HepG2 (cell line): ENCODE data around the gene CTNNA2. TPM values are rescaled to one million over a fixed set of nuclear protein-coding genes. Genes with fewer than 3 reads are reported as not detected.

Experiments
- ATAC-seq: fragments of 200-7000 bp; cut with Tn5 transposase; 3 replicates; pipeline ENCODE4 v1.9.1; 2020; ENCODE audit warnings: mild to moderate bottlenecking, moderate library complexity
- BruUV-seq: library from RNA; stranded (reverse); fragments of 400-500 nt; replicated peaks from 2 replicates; lab custom pipeline; 2021; lab: Mats Ljungman, UMichigan
- CTCF ChIA-PET: fragments of 300-600 bp; formaldehyde crosslinking; extraction: SDS; loops from one replicate; lab custom pipeline; 2021; ENCODE audit warnings: low total read pairs, inconsistent platforms, low intra/inter-chr PET ratio; lab: Yijun Ruan, JAX
- POLR2A ChIA-PET: fragments of 350-600 bp; sonication (Branson Sonifier 250); formaldehyde crosslinking; loops from one replicate; lab custom pipeline; 2020; ENCODE audit warnings: antibody characterized with exemption, inconsistent platforms; lab: Yijun Ruan, JAX
- DNase-seq: peaks from one replicate; pipeline ENCODE4 v3.0.0-alpha.2; 2015; ENCODE audit warnings: low spot score
- FAIRE-seq: peaks from 3 replicates; lab custom pipeline; 2011; peaks lifted over from hg19 to GRCh38; lab: Jason Lieb, UNC
- H2AFZ ChIP-seq: one replicate; pipeline ENCODE4 v1.6.1; 2011; ENCODE audit warnings: low read length, inconsistent platforms
- H3K27ac ChIP-seq: fragments of 300-600 bp; 3 replicates; pipeline ENCODE4 v1.8.0; 2011; ENCODE audit warnings: mixed run types, mild to moderate bottlenecking, mixed read lengths, low read length, inconsistent platforms; ENCODE audit not compliant: insufficient read depth; ENCODE audit errors: extremely low read length
- H3K27me3 ChIP-seq, 2 experiments: fragments of 200-600 bp in 1 of 2; 2 replicates in 1 of 2; 3 replicates in 1 of 2; pipeline versions ENCODE4 v1.6.0 to v1.8.0; 2011; ENCODE audit warnings: low read length in 2 of 2, mild to moderate bottlenecking in 2 of 2, moderate library complexity in 2 of 2, inconsistent platforms in 1 of 2; ENCODE audit not compliant: insufficient read depth in 2 of 2, control insufficient read depth in 1 of 2
- H3K36me3 ChIP-seq, 2 experiments: fragments of 200-600 bp in 1 of 2; replicated peaks in 1 of 2; 2 replicates in 1 of 2; 3 replicates in 1 of 2; pipeline versions ENCODE4 v1.5.1 to v1.8.0; 2011; ENCODE audit warnings: low read length in 2 of 2, inconsistent platforms in 1 of 2; ENCODE audit not compliant: insufficient read depth in 2 of 2, control insufficient read depth in 1 of 2
- H3K4me1 ChIP-seq: 2 replicates; pipeline ENCODE4 v1.5.1; 2012; ENCODE audit warnings: low read length, inconsistent platforms; ENCODE audit not compliant: insufficient read depth
- H3K4me2 ChIP-seq: 2 replicates; pipeline ENCODE4 v1.6.0; 2011; ENCODE audit warnings: low read depth, low read length, inconsistent platforms
- H3K4me3 ChIP-seq, 3 experiments: fragments of 200-600 bp in 1 of 3; sonication (generic), shearing (Covaris generic) in 1 of 3; replicated peaks in 1 of 3; 2 replicates each; pipeline ENCODE4 v1.5.1; 2011 to 2016; ENCODE audit warnings: low read length in 3 of 3, inconsistent platforms in 2 of 3, low read depth in 2 of 3, mild to moderate bottlenecking in 2 of 3, control low read depth in 1 of 3, mixed read lengths in 1 of 3; ENCODE audit not compliant: insufficient read depth in 1 of 3
- H3K79me2 ChIP-seq: one replicate; pipeline ENCODE4 v1.6.1; 2011; ENCODE audit warnings: low read length, inconsistent platforms; ENCODE audit not compliant: insufficient read depth
- H3K9ac ChIP-seq: 2 replicates; pipeline ENCODE4 v1.6.0; 2011; ENCODE audit warnings: mild to moderate bottlenecking, low read depth, low read length, inconsistent platforms; ENCODE audit not compliant: insufficient read depth
- H3K9me3 ChIP-seq: 2 replicates; pipeline ENCODE4 v1.5.1; 2012; ENCODE audit warnings: mild to moderate bottlenecking, low read length
- H4K20me1 ChIP-seq: 2 replicates; pipeline ENCODE4 v1.6.0; 2011; ENCODE audit warnings: inconsistent platforms, mild to moderate bottlenecking, low read length, moderate library complexity; ENCODE audit not compliant: insufficient read depth
- FIP1L1 ChIP-seq: fragments of 200-400 bp; formaldehyde crosslinking; IDR thresholded peaks from 2 replicates; pipeline ENCODE4 v1.6.1; 2018; ENCODE audit warnings: low read depth, mild to moderate bottlenecking, low read length, moderate library complexity, borderline replicate concordance; ENCODE audit not compliant: insufficient read depth
- KDM2A ChIP-seq: sonication (generic); formaldehyde crosslinking; IDR thresholded peaks from 2 replicates; pipeline ENCODE4 v1.4.0; 2020; ENCODE audit warnings: low read depth, missing genetic modification reagents, borderline replicate concordance
- NFATC3 ChIP-seq: sonication (generic); formaldehyde crosslinking; IDR thresholded peaks from 2 replicates; pipeline ENCODE4 v1.5.1; 2020; ENCODE audit warnings: mild to moderate bottlenecking, missing genetic modification reagents
- NPAS2 ChIP-seq: sonication (generic); formaldehyde crosslinking; IDR thresholded peaks from 2 replicates; pipeline ENCODE4 v1.8.0; 2022; ENCODE audit warnings: mild to moderate bottlenecking, missing genetic modification reagents, borderline replicate concordance
- POLR2AphosphoS5 ChIP-seq: IDR thresholded peaks from 2 replicates; pipeline ENCODE4 v1.6.1; 2012; ENCODE audit warnings: low read depth, low read length
- TP53 ChIP-seq: sonication (generic); formaldehyde crosslinking; conservative IDR thresholded peaks from 2 replicates; pipeline ENCODE4 v1.4.0; 2020; ENCODE audit warnings: missing genetic modification reagents
- ZNF33A ChIP-seq: sonication (generic); formaldehyde crosslinking; IDR thresholded peaks from 2 replicates; pipeline ENCODE4 v1.5.1; 2020; ENCODE audit warnings: missing genetic modification reagents, mild to moderate bottlenecking, moderate library complexity, borderline replicate concordance
- ZNF367 ChIP-seq: sonication (generic); formaldehyde crosslinking; IDR thresholded peaks from 2 replicates; pipeline ENCODE4 v1.4.0; 2020; ENCODE audit warnings: missing genetic modification reagents, borderline replicate concordance
- WGBS: methylation state at CpG from one replicate; pipeline ENCODE4 v1.1.6; 2017; ENCODE audit warnings: low lambda C conversion rate; 5-methylcytosine and 5-hydroxymethylcytosine counted together
- in situ Hi-C: cut with HindIII; loops from 2 replicates; pipeline ENCODE4 v1.10.0; 2017; ENCODE audit warnings: low pct_unique_long_range_greater_than_20kb; ENCODE audit not compliant: extremely low pct_ligation_motif_present
- intact Hi-C: fragments of 100-400 bp; cut with micrococcal nuclease; formaldehyde crosslinking; loops from one replicate; pipeline ENCODE4 v1.10.0; 2022; ENCODE audit not compliant: unreplicated experiment
- polyA plus RNA-seq, 8 experiments: library from polyadenylated mRNA; depleted of rRNA in 3 of 8; stranded (reverse) in 7 of 8; unstranded in 1 of 8; fragments of >200 nt; fragmentation: Illumina TruSeq in 4 of 8; extraction: Trizol in 4 of 8; gene quantifications; 2 replicates each; pipeline versions ENCODE4 v1.2.1 to v1.2.3, GENCODE V29; 2011 to 2016; ENCODE audit warnings: low read depth in 4 of 8, missing spikeins in 1 of 8, mixed read lengths in 1 of 8; ENCODE audit not compliant: insufficient read depth in 1 of 8
- total RNA-seq, 5 experiments: library from RNA; depleted of rRNA; stranded (reverse); fragments of >200 nt; fragmentation: Illumina TruSeq; extraction: Trizol; gene quantifications; 2 replicates each; pipeline ENCODE4 v1.2.3, GENCODE V29; 2016; ENCODE audit warnings: low read depth in 1 of 5
- TF ChIP-seq, protein P1 (sequence below): sonication (generic); formaldehyde crosslinking; IDR thresholded peaks from 2 replicates; pipeline ENCODE4 v1.5.0; 2020; ENCODE audit warnings: missing genetic modification reagents
- TF ChIP-seq, protein P2 (sequence below): sonication (generic); formaldehyde crosslinking; conservative IDR thresholded peaks from 2 replicates; pipeline ENCODE4 v1.8.0; 2022; ENCODE audit warnings: missing genetic modification reagents
- TF ChIP-seq, protein P3 (sequence below): sonication (generic); formaldehyde crosslinking; IDR thresholded peaks from 2 replicates; pipeline ENCODE4 v1.4.0; 2020; ENCODE audit warnings: missing genetic modification reagents, borderline replicate concordance
- TF ChIP-seq, protein P4 (sequence below): sonication (generic); formaldehyde crosslinking; IDR thresholded peaks from 2 replicates; pipeline ENCODE4 v1.4.0; 2020; ENCODE audit warnings: missing genetic modification reagents, mild to moderate bottlenecking, borderline replicate concordance
- TF ChIP-seq, protein P5 (sequence below): sonication (generic); formaldehyde crosslinking; IDR thresholded peaks from 2 replicates; pipeline ENCODE4 v1.9.0; 2021; ENCODE audit warnings: missing genetic modification reagents, mild to moderate bottlenecking, borderline replicate concordance

The CTNNA2 gene
- total and polyA plus RNA-seq, 2 of the 13 experiments (the other 11 are each of a cell fraction or from before 2014, with no cell fraction given), result not detected

DNA sequence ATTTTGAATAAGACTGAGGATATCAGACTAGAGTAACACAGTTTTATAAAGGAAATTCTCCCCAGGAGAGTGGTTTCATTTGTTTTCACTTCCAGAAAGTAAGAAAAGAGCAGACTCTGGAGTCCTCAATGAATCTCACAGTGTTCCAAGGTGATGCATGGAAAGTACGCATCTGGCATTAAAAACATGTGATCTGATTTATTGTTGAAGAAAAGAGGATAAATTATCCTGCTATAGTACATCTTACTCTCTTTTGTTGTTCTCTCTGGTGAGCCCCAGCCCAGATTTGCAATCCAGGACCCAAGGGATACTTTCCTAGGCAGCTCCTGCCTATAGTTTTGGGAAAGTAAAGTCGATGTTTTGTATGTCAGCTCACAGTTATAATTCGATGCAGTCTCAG, 285.9 kb downstream of the CTNNA2 start:
- ATAC-seq (no peak), DNase-seq (no peak), FAIRE-seq (no peak)
- H3K27me3 ChIP-seq, result no peaks in the 10 kb centered on the region
- no peaks in the 10 kb centered on the region for H3K36me3 ChIP-seq
- in situ Hi-C loops, result no loop called here
- no peaks in the 10 kb centered on the region for H3K79me2 ChIP-seq
- CTCF ChIA-PET, result no interaction called here
- BruUV-seq, result no TSS peak
- H3K4me2 ChIP-seq, result no peak overlapping the region
- WGBS, result 7% methylated on average over 3 of the region's 3 CpGs
- H4K20me1 ChIP-seq, result no peaks in the 10 kb centered on the region
- intact Hi-C loops, result no loop called here
- H3K4me1 ChIP-seq, result no peaks in the 10 kb centered on the region
- no peaks in the 10 kb centered on the region for H3K9me3 ChIP-seq
- H3K4me3 ChIP-seq, result no peak overlapping the region
- H3K9ac ChIP-seq, result no peak overlapping the region
- POLR2A ChIA-PET, result no interaction called here
- no peak overlapping the region for H2AFZ ChIP-seq
- H3K27ac ChIP-seq, result no peak overlapping the region
- TF ChIP-seq ZNF33A (CRISPR knock-in tag) (no peak), TP53 (CRISPR knock-in tag) (no peak), ZNF367 (CRISPR knock-in tag) (no peak), FIP1L1 (no peak), KDM2A (no peak), NFATC3 (CRISPR knock-in tag) (no peak), POLR2AphosphoS5 (no peak), NPAS2 (no peak)
- TF ChIP-seq, protein P1, sequence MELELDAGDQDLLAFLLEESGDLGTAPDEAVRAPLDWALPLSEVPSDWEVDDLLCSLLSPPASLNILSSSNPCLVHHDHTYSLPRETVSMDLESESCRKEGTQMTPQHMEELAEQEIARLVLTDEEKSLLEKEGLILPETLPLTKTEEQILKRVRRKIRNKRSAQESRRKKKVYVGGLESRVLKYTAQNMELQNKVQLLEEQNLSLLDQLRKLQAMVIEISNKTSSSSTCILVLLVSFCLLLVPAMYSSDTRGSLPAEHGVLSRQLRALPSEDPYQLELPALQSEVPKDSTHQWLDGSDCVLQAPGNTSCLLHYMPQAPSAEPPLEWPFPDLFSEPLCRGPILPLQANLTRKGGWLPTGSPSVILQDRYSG (CRISPR knock-in tag), result no peak
- TF ChIP-seq, protein P2, sequence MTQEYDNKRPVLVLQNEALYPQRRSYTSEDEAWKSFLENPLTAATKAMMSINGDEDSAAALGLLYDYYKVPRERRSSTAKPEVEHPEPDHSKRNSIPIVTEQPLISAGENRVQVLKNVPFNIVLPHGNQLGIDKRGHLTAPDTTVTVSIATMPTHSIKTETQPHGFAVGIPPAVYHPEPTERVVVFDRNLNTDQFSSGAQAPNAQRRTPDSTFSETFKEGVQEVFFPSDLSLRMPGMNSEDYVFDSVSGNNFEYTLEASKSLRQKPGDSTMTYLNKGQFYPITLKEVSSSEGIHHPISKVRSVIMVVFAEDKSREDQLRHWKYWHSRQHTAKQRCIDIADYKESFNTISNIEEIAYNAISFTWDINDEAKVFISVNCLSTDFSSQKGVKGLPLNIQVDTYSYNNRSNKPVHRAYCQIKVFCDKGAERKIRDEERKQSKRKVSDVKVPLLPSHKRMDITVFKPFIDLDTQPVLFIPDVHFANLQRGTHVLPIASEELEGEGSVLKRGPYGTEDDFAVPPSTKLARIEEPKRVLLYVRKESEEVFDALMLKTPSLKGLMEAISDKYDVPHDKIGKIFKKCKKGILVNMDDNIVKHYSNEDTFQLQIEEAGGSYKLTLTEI (CRISPR knock-in tag), result no peak
- TF ChIP-seq, protein P3, sequence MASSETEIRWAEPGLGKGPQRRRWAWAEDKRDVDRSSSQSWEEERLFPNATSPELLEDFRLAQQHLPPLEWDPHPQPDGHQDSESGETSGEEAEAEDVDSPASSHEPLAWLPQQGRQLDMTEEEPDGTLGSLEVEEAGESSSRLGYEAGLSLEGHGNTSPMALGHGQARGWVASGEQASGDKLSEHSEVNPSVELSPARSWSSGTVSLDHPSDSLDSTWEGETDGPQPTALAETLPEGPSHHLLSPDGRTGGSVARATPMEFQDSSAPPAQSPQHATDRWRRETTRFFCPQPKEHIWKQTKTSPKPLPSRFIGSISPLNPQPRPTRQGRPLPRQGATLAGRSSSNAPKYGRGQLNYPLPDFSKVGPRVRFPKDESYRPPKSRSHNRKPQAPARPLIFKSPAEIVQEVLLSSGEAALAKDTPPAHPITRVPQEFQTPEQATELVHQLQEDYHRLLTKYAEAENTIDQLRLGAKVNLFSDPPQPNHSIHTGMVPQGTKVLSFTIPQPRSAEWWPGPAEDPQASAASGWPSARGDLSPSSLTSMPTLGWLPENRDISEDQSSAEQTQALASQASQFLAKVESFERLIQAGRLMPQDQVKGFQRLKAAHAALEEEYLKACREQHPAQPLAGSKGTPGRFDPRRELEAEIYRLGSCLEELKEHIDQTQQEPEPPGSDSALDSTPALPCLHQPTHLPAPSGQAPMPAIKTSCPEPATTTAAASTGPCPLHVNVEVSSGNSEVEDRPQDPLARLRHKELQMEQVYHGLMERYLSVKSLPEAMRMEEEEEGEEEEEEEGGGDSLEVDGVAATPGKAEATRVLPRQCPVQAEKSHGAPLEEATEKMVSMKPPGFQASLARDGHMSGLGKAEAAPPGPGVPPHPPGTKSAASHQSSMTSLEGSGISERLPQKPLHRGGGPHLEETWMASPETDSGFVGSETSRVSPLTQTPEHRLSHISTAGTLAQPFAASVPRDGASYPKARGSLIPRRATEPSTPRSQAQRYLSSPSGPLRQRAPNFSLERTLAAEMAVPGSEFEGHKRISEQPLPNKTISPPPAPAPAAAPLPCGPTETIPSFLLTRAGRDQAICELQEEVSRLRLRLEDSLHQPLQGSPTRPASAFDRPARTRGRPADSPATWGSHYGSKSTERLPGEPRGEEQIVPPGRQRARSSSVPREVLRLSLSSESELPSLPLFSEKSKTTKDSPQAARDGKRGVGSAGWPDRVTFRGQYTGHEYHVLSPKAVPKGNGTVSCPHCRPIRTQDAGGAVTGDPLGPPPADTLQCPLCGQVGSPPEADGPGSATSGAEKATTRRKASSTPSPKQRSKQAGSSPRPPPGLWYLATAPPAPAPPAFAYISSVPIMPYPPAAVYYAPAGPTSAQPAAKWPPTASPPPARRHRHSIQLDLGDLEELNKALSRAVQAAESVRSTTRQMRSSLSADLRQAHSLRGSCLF, result no peak
- TF ChIP-seq, protein P4, sequence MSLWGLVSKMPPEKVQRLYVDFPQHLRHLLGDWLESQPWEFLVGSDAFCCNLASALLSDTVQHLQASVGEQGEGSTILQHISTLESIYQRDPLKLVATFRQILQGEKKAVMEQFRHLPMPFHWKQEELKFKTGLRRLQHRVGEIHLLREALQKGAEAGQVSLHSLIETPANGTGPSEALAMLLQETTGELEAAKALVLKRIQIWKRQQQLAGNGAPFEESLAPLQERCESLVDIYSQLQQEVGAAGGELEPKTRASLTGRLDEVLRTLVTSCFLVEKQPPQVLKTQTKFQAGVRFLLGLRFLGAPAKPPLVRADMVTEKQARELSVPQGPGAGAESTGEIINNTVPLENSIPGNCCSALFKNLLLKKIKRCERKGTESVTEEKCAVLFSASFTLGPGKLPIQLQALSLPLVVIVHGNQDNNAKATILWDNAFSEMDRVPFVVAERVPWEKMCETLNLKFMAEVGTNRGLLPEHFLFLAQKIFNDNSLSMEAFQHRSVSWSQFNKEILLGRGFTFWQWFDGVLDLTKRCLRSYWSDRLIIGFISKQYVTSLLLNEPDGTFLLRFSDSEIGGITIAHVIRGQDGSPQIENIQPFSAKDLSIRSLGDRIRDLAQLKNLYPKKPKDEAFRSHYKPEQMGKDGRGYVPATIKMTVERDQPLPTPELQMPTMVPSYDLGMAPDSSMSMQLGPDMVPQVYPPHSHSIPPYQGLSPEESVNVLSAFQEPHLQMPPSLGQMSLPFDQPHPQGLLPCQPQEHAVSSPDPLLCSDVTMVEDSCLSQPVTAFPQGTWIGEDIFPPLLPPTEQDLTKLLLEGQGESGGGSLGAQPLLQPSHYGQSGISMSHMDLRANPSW (CRISPR knock-in tag), result no peak
- TF ChIP-seq, protein P5, sequence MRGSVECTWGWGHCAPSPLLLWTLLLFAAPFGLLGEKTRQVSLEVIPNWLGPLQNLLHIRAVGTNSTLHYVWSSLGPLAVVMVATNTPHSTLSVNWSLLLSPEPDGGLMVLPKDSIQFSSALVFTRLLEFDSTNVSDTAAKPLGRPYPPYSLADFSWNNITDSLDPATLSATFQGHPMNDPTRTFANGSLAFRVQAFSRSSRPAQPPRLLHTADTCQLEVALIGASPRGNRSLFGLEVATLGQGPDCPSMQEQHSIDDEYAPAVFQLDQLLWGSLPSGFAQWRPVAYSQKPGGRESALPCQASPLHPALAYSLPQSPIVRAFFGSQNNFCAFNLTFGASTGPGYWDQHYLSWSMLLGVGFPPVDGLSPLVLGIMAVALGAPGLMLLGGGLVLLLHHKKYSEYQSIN (CRISPR knock-in tag), result no peak
